ENCODE data around the gene CABP1. TPM values are rescaled to one million over a fixed set of nuclear protein-coding genes. Genes with fewer than 3 reads are reported as not detected.

The CABP1 gene
- total RNA-seq, 1 experiment from 2014 or later: 3.0 TPM

DNA sequence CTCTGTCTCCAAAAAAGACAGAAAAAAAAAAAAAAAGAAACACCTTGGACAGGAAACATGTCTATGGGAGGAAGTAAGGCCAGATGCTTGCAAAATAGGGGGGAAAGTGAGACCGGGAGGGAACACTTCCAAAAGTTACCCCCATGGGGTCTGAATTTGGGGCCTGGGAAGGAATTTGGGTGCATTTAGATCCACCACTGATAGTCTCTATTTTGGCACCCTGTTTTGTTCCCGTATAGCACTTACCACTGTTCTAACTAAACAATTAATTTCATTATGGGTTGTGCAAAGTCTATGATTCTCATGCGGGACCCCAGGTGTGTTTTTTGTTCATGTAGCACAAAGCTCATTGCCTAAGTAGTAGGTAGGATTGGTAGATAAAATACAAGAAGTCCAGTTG, 45.1 kb downstream of the CABP1 start:
- Histone ChIP-seq H3K23me2 (ENCODE audit: insufficient read length, low read depth, low read length, poor library complexity, severe bottlenecking) (peaks cover 14% of the 10 kb centered on the region), H3K79me2 (ENCODE audit: insufficient read depth, low read length) (peaks cover 28% of the 10 kb centered on the region), H4K8ac (replicated peaks; ENCODE audit: insufficient read length, low read depth, low read length) (no peak overlapping the region), H2BK12ac (ENCODE audit: insufficient read length, low read depth, low read length) (no peak overlapping the region), H3K4ac (ENCODE audit: low read depth, low read length) (no peak overlapping the region), H3K4me1 (ENCODE audit: insufficient read depth, low read length) (peaks cover 2% of the 10 kb centered on the region; the same call in 1 of the 2 replicates), H2AFZ (ENCODE audit: low read length) (no peak overlapping the region), H3K14ac (ENCODE audit: insufficient read depth, low read length) (no peak overlapping the region), H3K18ac (ENCODE audit: insufficient read length, low read depth, low read length) (no peak overlapping the region), H3K4me2 (ENCODE audit: insufficient read depth, insufficient read length, low read length) (no peak overlapping the region), H3K9ac (ENCODE audit: extremely low read depth, insufficient read length, low read length) (no peak overlapping the region), H2BK5ac (ENCODE audit: insufficient read length, low read length) (no peak overlapping the region), H2BK20ac (ENCODE audit: low read depth, low read length, poor library complexity, severe bottlenecking) (no peak overlapping the region), H3T11ph (ENCODE audit: low read length) (no peak overlapping the region), H4K20me1 (ENCODE audit: control insufficient read depth, insufficient read depth, insufficient read length) (no peaks in the 10 kb centered on the region), H4K91ac (ENCODE audit: insufficient read length, low read depth, low read length) (no peak overlapping the region), H2AK5ac (ENCODE audit: insufficient read length, low read length) (no peak overlapping the region), H3K56ac (ENCODE audit: insufficient read length, low read depth, low read length) (no peak overlapping the region), H3K9me3 (ENCODE audit: control insufficient read depth, low read depth, low read length) (no peaks in the 10 kb centered on the region), H2BK15ac (ENCODE audit: low read depth, low read length) (no peak overlapping the region), H3K27me3 (ENCODE audit: insufficient read depth, low read length) (no peaks in the 10 kb centered on the region), H3K27ac (ENCODE audit: insufficient read length, low read depth, low read length) (no peak overlapping the region), H2BK120ac (ENCODE audit: low read depth, low read length, poor library complexity, severe bottlenecking) (no peak overlapping the region), H3K79me1 (ENCODE audit: insufficient read depth, low read depth, low read length, poor library complexity, severe bottlenecking) (no peaks in the 10 kb centered on the region), H3K23ac (ENCODE audit: insufficient read length, low read depth, low read length) (no peak overlapping the region), H4K5ac (ENCODE audit: insufficient read length, low read depth, low read length) (no peak overlapping the region)
- WGBS (ENCODE audit: extremely low coverage, insufficient read length, low lambda C conversion rate): no CpG with 5 or more reads among the region's 3 CpGs
- H3K4me1 Mint-ChIP-seq: peaks cover 25 to 27% of the 10 kb centered on the region in 2 experiments
- H3K4me3 Mint-ChIP-seq: peak overlapping the region; percentile 89 to 94
- DNase-seq: no peak
- TF ChIP-seq, protein P1, sequence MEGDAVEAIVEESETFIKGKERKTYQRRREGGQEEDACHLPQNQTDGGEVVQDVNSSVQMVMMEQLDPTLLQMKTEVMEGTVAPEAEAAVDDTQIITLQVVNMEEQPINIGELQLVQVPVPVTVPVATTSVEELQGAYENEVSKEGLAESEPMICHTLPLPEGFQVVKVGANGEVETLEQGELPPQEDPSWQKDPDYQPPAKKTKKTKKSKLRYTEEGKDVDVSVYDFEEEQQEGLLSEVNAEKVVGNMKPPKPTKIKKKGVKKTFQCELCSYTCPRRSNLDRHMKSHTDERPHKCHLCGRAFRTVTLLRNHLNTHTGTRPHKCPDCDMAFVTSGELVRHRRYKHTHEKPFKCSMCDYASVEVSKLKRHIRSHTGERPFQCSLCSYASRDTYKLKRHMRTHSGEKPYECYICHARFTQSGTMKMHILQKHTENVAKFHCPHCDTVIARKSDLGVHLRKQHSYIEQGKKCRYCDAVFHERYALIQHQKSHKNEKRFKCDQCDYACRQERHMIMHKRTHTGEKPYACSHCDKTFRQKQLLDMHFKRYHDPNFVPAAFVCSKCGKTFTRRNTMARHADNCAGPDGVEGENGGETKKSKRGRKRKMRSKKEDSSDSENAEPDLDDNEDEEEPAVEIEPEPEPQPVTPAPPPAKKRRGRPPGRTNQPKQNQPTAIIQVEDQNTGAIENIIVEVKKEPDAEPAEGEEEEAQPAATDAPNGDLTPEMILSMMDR (conservative IDR thresholded peaks at IDR 0.05): no peak
- no peaks in the 10 kb centered on the region for H3K9me3 Mint-ChIP-seq
- H3K36me3 Mint-ChIP-seq (ENCODE audit: insufficient read depth in 1 of 3, low read depth in 3 of 3): no peaks in the 10 kb centered on the region
- no peaks in the 10 kb centered on the region; the same call in 1 of the 2 replicates for H3K27me3 Mint-ChIP-seq (ENCODE audit: low read depth)
- 0 out of 7 replicates have a peak overlapping the region, but pooled peaks of 1 of the 3 experiments have one; percentile 79 for H3K27ac Mint-ChIP-seq
